Astrocyte of the cerebellum (primary cell): Measurements from ENCODE around the gene ZNF200.
A peak's percentile ranks its signal among the peaks of the same experiment; 100 is the strongest.

ENCODE experiments used
- DNase-seq: peaks from one replicate; pipeline ENCODE4 v3.0.0-alpha.2; 2011; ENCODE audit warnings: low read depth
- H3K4me3 ChIP-seq: 2 replicates; pipeline ENCODE4 v1.5.1; 2011; ENCODE audit warnings: mild to moderate bottlenecking, low read depth, low read length, moderate library complexity
- in situ Hi-C: cut with HindIII; loops from 2 replicates; pipeline ENCODE4 v1.10.0; 2017; ENCODE audit warnings: low sequenced_read_pairs
- TF ChIP-seq, protein P1 (sequence below): IDR thresholded peaks from 2 replicates; pipeline ENCODE4 v1.5.1; 2012; ENCODE audit warnings: low read length, low read depth, moderate library complexity, mild to moderate bottlenecking; ENCODE audit errors: missing control alignments

ZNF200 gene

DNA sequence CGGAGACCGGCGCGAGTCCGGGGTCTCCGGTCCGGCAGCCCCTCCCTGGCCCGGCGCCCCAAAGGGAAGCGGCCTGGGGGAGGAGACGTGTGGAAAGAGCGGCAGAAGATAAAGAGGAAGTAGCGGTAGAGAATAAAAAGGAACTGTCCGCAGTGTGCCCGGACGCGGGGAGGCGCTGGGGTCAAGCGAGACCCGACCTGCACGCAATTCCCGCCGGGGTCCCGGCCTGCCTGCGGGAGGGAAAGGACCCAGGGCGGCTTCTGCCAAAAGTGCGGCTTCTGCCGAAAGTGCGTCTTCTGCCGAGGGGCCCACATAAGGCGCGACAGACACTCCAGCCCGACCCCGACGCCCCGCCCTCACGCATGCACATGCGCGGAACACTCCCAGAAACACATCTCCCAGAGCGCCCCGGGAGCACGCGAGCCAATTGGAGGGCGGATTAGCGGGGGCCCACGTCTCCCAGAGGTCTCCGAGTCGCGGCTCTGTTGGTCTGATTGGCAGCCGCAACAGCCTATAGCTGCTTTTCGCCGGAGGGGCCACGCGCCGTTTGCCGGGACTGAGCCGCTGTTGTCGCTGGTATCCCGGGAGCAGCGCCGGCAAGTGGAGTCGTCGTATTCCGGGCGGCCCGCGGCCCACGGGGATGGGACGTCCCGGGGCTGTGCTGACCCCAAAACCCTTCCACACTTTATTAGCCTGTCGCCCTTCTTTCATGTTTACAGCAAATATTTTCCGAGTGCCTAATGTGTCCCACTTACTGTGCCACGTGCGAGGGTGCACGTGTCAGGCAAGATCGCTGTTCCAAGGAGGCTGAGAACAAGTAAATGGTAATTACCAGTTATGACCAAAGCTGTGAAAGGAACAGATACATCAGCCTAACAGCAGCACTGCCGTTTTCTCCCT, 29.4 kb upstream of the ZNF200 start:
- TF ChIP-seq, protein P1, sequence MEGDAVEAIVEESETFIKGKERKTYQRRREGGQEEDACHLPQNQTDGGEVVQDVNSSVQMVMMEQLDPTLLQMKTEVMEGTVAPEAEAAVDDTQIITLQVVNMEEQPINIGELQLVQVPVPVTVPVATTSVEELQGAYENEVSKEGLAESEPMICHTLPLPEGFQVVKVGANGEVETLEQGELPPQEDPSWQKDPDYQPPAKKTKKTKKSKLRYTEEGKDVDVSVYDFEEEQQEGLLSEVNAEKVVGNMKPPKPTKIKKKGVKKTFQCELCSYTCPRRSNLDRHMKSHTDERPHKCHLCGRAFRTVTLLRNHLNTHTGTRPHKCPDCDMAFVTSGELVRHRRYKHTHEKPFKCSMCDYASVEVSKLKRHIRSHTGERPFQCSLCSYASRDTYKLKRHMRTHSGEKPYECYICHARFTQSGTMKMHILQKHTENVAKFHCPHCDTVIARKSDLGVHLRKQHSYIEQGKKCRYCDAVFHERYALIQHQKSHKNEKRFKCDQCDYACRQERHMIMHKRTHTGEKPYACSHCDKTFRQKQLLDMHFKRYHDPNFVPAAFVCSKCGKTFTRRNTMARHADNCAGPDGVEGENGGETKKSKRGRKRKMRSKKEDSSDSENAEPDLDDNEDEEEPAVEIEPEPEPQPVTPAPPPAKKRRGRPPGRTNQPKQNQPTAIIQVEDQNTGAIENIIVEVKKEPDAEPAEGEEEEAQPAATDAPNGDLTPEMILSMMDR: peak; percentile 39
- DNase-seq: peak; percentile 92
- H3K4me3 ChIP-seq: peak overlapping the region; percentile 80
- in situ Hi-C loops: no loop called here

DNA sequence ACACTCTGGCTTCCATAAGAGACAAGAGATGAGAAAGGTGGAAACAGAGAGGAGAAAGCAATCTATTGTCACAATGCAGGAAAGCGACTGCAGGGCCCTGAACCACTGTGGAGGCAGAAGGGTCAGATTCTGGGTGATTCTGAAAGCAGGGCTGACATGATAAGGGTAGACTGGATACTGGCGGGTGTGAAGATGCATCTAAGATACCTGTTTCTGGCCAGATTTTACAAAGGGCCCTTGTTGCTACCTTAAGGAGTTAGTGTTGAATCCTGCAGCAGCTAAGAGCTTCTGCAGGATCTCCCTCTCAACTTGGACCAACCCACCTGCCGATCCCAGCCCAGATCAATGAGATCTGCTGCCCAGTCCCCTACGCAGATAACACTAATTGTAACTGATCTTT, 27.6 kb upstream of the ZNF200 start:
- in situ Hi-C loops: no loop called here
- H3K4me3 ChIP-seq: no peak overlapping the region
- no peak for DNase-seq
- TF ChIP-seq, protein P1: no peak

DNA sequence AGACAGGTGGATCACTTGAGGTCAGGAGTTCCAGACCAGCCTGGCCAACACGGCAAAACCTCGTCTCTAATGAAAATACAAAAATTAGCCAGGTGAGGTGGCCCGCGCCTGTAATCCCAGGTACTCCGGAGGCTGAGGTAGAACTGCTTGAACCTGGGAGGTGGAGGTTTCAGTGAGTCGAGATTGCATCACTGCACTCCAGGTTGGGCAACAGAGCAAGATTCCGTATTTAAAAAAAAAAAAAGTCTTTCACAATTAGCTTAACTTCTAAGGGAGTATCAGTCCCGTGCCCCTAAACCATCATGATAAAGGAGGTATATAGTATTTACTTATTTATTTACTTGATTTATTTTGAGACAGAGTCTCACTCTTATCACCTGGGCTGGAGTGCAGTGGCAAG, 24.9 kb upstream of the ZNF200 start:
- no peak overlapping the region for H3K4me3 ChIP-seq
- in situ Hi-C loops: no loop called here
- no peak for DNase-seq
- TF ChIP-seq, protein P1: no peak

DNA sequence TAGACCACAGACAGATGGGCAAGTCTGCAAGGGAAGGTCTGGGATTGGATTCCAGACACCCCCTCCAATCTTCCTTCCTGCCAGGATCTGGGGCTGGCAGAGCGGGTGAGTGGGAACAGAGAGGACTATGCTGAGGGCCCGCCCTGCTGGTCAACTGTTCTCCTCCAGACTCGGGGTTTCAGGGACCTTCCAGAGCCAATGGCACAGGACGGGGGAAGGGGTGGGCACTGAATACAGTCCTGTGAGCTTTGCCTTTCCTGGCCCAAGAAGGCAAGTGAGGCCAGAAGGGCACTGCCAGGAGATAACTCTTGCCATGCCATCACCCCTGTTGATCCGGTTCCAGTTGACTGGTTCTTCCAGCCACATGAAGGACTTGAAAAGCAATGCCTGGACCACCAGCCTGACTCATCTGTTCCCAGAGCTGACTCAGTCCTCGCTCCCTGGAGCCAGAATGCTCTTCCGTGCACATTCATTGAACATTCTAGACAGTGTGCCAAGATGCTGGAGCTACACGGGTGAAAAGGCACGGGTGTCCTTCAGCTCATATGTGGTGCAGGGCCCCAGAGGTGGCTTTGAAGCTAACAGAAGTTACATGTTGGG, 22.0 kb upstream of the ZNF200 start:
- H3K4me3 ChIP-seq: no peak overlapping the region
- in situ Hi-C loops: no loop called here
- peak; percentile 18 for DNase-seq
- TF ChIP-seq, protein P1: no peak

DNA sequence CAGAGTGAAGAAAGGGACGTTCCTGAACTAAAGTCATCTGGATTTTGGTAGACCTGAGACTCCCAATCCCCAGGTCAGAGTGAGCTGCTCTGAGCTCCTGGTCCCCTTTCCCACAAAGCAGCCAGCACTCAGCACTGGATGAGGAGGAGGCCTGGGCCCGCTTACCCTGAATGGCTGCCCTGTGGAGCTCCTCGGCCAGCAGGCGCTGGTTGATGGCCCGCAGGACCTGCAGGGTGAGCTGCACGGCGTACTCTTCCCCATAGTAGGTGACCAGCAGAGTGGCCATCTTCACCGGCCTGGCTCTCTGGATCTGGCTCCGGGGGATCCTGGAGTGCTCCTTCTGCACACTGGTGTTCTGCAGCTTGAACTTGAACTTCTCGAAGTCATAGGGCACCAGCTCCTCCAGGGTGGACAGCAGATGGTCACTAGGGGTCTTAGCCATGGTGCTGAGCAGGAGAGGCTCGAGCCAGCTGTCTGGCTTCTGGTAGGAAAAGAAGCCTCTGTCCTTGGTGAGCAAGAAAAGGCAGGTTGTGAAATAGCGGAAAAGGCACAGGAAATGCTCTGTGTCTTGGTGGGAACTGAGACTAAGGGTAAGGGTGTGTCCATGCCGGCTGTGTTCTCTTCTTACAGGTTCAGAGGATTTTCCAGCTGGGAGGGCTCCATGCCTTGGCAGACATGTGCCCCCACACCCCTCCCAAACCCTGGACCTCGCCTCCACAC, 21.3 kb upstream of the ZNF200 start, which contains the start of gene MEFV:
MEFV (minus strand) TSS at position 488 of the 720 bp plus-strand sequence; CDS start at position 442, 46 bp downstream.
- no peak within 1 kb of the TSS for H3K4me3 ChIP-seq
- in situ Hi-C loops: no loop called here
- no peak for DNase-seq
- TF ChIP-seq, protein P1: no peak

DNA sequence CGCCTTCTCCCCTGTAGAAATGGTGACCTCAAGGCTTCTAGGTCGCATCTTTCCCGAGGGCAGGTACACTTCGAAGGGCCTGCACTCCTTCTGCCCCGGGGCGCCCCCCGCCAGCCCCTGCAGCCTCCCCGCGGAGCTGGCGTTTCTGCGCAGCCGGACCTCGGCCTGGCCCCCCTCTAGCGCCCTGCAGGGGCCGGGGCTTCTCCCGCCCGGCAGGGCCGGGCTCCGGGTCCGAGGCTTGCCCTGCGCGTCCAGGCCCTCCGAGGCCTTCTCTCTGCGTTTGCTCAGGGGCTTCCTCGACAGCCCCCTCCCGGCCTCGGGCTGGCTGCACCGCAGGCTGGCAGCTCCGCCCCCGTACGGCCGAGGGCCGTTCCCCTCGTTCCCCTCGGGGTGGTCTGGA, 19.4 kb upstream of the ZNF200 start:
- DNase-seq: no peak
- TF ChIP-seq, protein P1: no peak
- H3K4me3 ChIP-seq: no peak overlapping the region
- in situ Hi-C loops: no loop called here
